Mesendoderm (in vitro differentiated cells): ENCODE measurements around the gene CAPN1.

ENCODE experiments used
- DNase-seq: peaks from one replicate; pipeline ENCODE4 v3.0.0; 2013
- H2AK5ac ChIP-seq: 2 replicates; pipeline ENCODE4 v1.6.1; 2013; ENCODE audit warnings: low read length, inconsistent platforms
- H2BK120ac ChIP-seq: 2 replicates; pipeline ENCODE4 v1.6.1; 2013; ENCODE audit warnings: low read depth, mild to moderate bottlenecking, low read length, moderate library complexity, mixed read lengths
- H2BK15ac ChIP-seq: replicated peaks from 2 replicates; pipeline ENCODE4 v1.6.1; 2013; ENCODE audit warnings: low read depth, mild to moderate bottlenecking, moderate library complexity
- H2BK5ac ChIP-seq: 2 replicates; pipeline ENCODE4 v1.6.1; 2013; ENCODE audit warnings: low read length, inconsistent platforms
- H3K18ac ChIP-seq: 2 replicates; pipeline ENCODE4 v1.6.1; 2013; ENCODE audit warnings: mild to moderate bottlenecking, low read length, mixed read lengths
- H3K23ac ChIP-seq: one replicate; pipeline ENCODE4 v1.6.1; 2013; ENCODE audit warnings: low read length
- H3K27ac ChIP-seq: 2 replicates; pipeline ENCODE4 v1.5.1; 2013; ENCODE audit warnings: low read depth, mild to moderate bottlenecking, inconsistent platforms, low read length, moderate library complexity
- H3K27me3 ChIP-seq: 2 replicates; pipeline ENCODE4 v1.6.1; 2013; ENCODE audit warnings: low read length, control low read depth, mild to moderate bottlenecking, inconsistent platforms; ENCODE audit not compliant: insufficient read depth, poor library complexity
- H3K36me3 ChIP-seq: 2 replicates; pipeline ENCODE4 v1.6.1; 2013; ENCODE audit warnings: low read length, inconsistent platforms; ENCODE audit not compliant: control insufficient read depth, insufficient read depth
- H3K4ac ChIP-seq: one replicate; pipeline ENCODE4 v1.6.1; 2013; ENCODE audit warnings: low read depth, mild to moderate bottlenecking, low read length, moderate library complexity
- H3K4me1 ChIP-seq: 2 replicates; pipeline ENCODE4 v1.6.1; 2013; ENCODE audit warnings: low read depth, low read length, inconsistent platforms; ENCODE audit not compliant: control insufficient read depth
- H3K4me2 ChIP-seq: 2 replicates; pipeline ENCODE4 v1.6.1; 2013; ENCODE audit warnings: low read length
- H3K4me3 ChIP-seq: 2 replicates; pipeline ENCODE4 v1.5.1; 2013; ENCODE audit warnings: mild to moderate bottlenecking, low read length
- H3K56ac ChIP-seq: one replicate; pipeline ENCODE4 v1.6.1; 2013; ENCODE audit warnings: low read length
- H3K79me1 ChIP-seq: 2 replicates; pipeline ENCODE4 v1.6.1; 2013; ENCODE audit warnings: low read length, inconsistent platforms
- H3K79me2 ChIP-seq: 2 replicates; pipeline ENCODE4 v1.6.1; 2013; ENCODE audit warnings: mild to moderate bottlenecking, low read length; ENCODE audit not compliant: control insufficient read depth, insufficient read depth
- H3K9ac ChIP-seq: 2 replicates; pipeline ENCODE4 v1.6.1; 2013; ENCODE audit warnings: low read length, inconsistent platforms
- H4K5ac ChIP-seq: one replicate; pipeline ENCODE4 v1.6.1; 2013; ENCODE audit warnings: low read length
- H4K8ac ChIP-seq: one replicate; pipeline ENCODE4 v1.6.1; 2013; ENCODE audit warnings: low read depth, mild to moderate bottlenecking, control low read depth, low read length, moderate library complexity
- WGBS: extraction: QIAGEN DNeasy Blood & Tissue Kit; methylation state at CpG from one replicate; pipeline ENCODE4 v1.1.7; 2013; ENCODE audit warnings: low lambda C conversion rate, missing lambda C conversion rate; ENCODE audit not compliant: insufficient coverage; ENCODE audit errors: extremely low coverage; 5-methylcytosine and 5-hydroxymethylcytosine counted together

The CAPN1 gene

GRCh38 chr11:65210748-65211147 lies 29.0 kb downstream of the CAPN1 start:
- H3K36me3 ChIP-seq = peaks cover 9% of the 10 kb centered on the region
- H3K27ac ChIP-seq = no peak overlapping the region
- H4K5ac ChIP-seq = no peak overlapping the region
- no peak overlapping the region for H3K4me3 ChIP-seq
- no peak overlapping the region for H3K4me2 ChIP-seq
- H3K23ac ChIP-seq = no peak overlapping the region
- H3K79me1 ChIP-seq = no peaks in the 10 kb centered on the region
- no peak overlapping the region for H4K8ac ChIP-seq
- H2AK5ac ChIP-seq = no peak overlapping the region
- H3K9ac ChIP-seq = no peak overlapping the region
- no CpG with 5 or more reads among the region's 4 CpGs for WGBS
- H3K18ac ChIP-seq = no peak overlapping the region
- H3K27me3 ChIP-seq = no peaks in the 10 kb centered on the region
- no peak for DNase-seq
- H2BK120ac ChIP-seq = no peak overlapping the region
- no peak overlapping the region for H2BK5ac ChIP-seq
- no peak overlapping the region for H3K56ac ChIP-seq
- H3K4ac ChIP-seq = no peak overlapping the region
- no peaks in the 10 kb centered on the region for H3K79me2 ChIP-seq
- H2BK15ac ChIP-seq = no peak overlapping the region
- peaks cover 9% of the 10 kb centered on the region for H3K4me1 ChIP-seq

- no peak overlapping the region for H3K56ac ChIP-seq
- peaks cover 7% of the 10 kb centered on the region for H3K36me3 ChIP-seq
- H3K79me1 ChIP-seq = no peaks in the 10 kb centered on the region
- no peaks in the 10 kb centered on the region for H3K79me2 ChIP-seq
- H2BK5ac ChIP-seq = no peak overlapping the region
- H3K4me2 ChIP-seq = no peak overlapping the region
- no peak overlapping the region for H4K5ac ChIP-seq
- H4K8ac ChIP-seq = no peak overlapping the region
- no peaks in the 10 kb centered on the region for H3K27me3 ChIP-seq
- H3K9ac ChIP-seq = no peak overlapping the region
- H3K4me1 ChIP-seq = peaks cover 9% of the 10 kb centered on the region
- H2BK120ac ChIP-seq = no peak overlapping the region
- no peak overlapping the region for H3K4me3 ChIP-seq
- H3K18ac ChIP-seq = no peak overlapping the region
- no peak overlapping the region for H2AK5ac ChIP-seq
- no peak for DNase-seq
- WGBS = no CpG with 5 or more reads among the region's 29 CpGs
- no peak overlapping the region for H3K4ac ChIP-seq
- no peak overlapping the region for H2BK15ac ChIP-seq
- H3K23ac ChIP-seq = no peak overlapping the region
- no peak overlapping the region for H3K27ac ChIP-seq
Observed at GRCh38 chr11:65211293-65212105, 29.8 kb downstream of the CAPN1 start.

- no peak overlapping the region for H3K27ac ChIP-seq
- H2BK120ac ChIP-seq = no peak overlapping the region
- peak overlapping the region; percentile 32 for H3K9ac ChIP-seq
- H3K27me3 ChIP-seq = no peaks in the 10 kb centered on the region
- no peak overlapping the region for H2AK5ac ChIP-seq
- no peak overlapping the region for H3K23ac ChIP-seq
- WGBS = no CpG with 5 or more reads among the region's 13 CpGs
- H3K18ac ChIP-seq = no peak overlapping the region
- no peak overlapping the region for H3K4me2 ChIP-seq
- no peak overlapping the region for H4K5ac ChIP-seq
- no peak overlapping the region for H4K8ac ChIP-seq
- H3K36me3 ChIP-seq = peaks cover 4% of the 10 kb centered on the region
- H3K4ac ChIP-seq = no peak overlapping the region
- peaks cover 9% of the 10 kb centered on the region for H3K4me1 ChIP-seq
- H2BK15ac ChIP-seq = no peak overlapping the region
- H3K4me3 ChIP-seq = no peak overlapping the region
- peak overlapping the region; percentile 30 for H2BK5ac ChIP-seq
- no peaks in the 10 kb centered on the region for H3K79me1 ChIP-seq
- no peaks in the 10 kb centered on the region for H3K79me2 ChIP-seq
- peak overlapping the region; percentile 34 for H3K56ac ChIP-seq
- DNase-seq = peak; percentile 25
Observed at GRCh38 chr11:65212226-65212801, 30.6 kb downstream of the CAPN1 start.

GRCh38 chr11:65213322-65214211 lies 31.8 kb downstream of the CAPN1 start:
- H4K5ac ChIP-seq = no peak overlapping the region
- no peak overlapping the region for H3K4me2 ChIP-seq
- no CpG with 5 or more reads among the region's 26 CpGs for WGBS

GRCh38 chr11:65214212-65214845 lies 32.6 kb downstream of the CAPN1 start:
- H3K4ac ChIP-seq = no peak overlapping the region

More at GRCh38 chr11:65213322-65214211, 31.8 kb downstream of the CAPN1 start:
- peak; percentile 62 for DNase-seq
- Histone ChIP-seq H3K4me1 (peaks cover 9% of the 10 kb centered on the region), H3K4ac (no peak overlapping the region), H3K27me3 (no peaks in the 10 kb centered on the region), H3K18ac (peak overlapping the region; percentile 5), H4K8ac (no peak overlapping the region), H3K9ac (peak overlapping the region; percentile 28), H3K4me3 (no peak overlapping the region), H3K36me3 (peaks cover 4% of the 10 kb centered on the region), H3K79me2 (no peaks in the 10 kb centered on the region), H2BK120ac (no peak overlapping the region), H2BK5ac (no peak overlapping the region), H2AK5ac (no peak overlapping the region), H3K79me1 (no peaks in the 10 kb centered on the region), H3K27ac (peak overlapping the region; percentile 17), H3K23ac (no peak overlapping the region), H2BK15ac (no peak overlapping the region), H3K56ac (peak overlapping the region; percentile 67)

More at GRCh38 chr11:65214212-65214845, 32.6 kb downstream of the CAPN1 start:
- Histone ChIP-seq H3K4me2 (no peak overlapping the region), H3K79me1 (no peaks in the 10 kb centered on the region), H2BK5ac (no peak overlapping the region), H3K4me3 (no peak overlapping the region), H3K23ac (no peak overlapping the region), H4K5ac (no peak overlapping the region), H3K4me1 (peaks cover 9% of the 10 kb centered on the region), H2BK120ac (no peak overlapping the region), H3K27me3 (no peaks in the 10 kb centered on the region), H4K8ac (no peak overlapping the region), H3K18ac (no peak overlapping the region), H3K36me3 (peaks cover 4% of the 10 kb centered on the region), H2BK15ac (no peak overlapping the region), H3K79me2 (no peaks in the 10 kb centered on the region), H3K9ac (peak overlapping the region; percentile 28), H3K56ac (peak overlapping the region; percentile 67), H2AK5ac (no peak overlapping the region), H3K27ac (peak overlapping the region; percentile 17)
- WGBS = no CpG with 5 or more reads among the region's 16 CpGs
- DNase-seq = no peak
